ENCODE measurements around the gene RUVBL2.
A peak's percentile ranks its signal among the peaks of the same experiment; 100 is the strongest.

RUVBL2 gene

DNA sequence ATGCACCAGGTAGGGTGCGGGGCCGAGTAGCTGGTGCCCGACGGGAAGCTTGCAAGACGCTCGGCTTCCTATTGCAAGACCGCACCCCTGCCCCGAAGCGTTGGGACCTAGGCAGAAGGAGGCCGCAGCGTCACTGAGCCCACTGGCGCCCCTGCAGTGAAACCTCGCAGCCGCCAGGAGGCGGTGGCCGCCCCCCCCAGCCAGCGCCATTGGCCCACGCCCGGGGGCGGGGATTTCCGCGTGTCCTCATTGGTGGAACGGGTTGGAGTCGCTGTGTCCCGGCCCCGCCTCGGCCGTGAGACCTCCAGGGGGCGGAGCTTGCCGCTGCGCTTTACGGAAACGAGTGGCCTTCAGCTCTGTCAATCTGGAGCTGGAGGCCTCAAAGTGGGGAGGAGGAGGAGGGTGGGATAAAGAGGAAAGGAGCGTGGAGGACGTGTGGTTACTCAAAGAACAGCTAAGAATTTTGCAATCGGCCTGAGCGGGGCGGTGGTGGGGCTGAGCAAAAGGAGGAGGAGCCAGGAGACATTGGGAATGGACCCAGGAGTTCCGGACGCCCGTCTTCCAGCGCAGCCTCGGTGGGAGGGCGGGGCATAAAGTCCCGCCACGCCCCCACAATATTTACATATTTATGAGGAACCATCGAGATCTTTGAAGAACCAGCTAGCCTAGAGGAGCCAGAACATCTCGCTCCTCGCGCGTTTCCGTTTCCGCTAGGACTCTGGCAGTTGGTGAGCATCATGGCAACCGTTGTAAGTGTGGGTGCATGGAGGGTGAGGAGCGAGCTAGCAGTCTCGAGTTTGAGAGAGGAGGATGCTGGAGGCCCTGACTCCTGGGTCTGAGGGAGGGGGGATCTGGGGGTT, at the start of gene RUVBL2, which contains the start of gene GYS1:
Gene RUVBL2, plus strand, starts transcription at position 713 of the 860 bp plus-strand sequence. Its CDS starts 25 bp downstream, at position 738.
Gene GYS1, minus strand, starts transcription at position 135 of the 860 bp plus-strand sequence. CDS start 197 bp downstream, outside the sequence.
- peak; percentile 99 for DNase-seq (ENCODE audit: low read depth)

DNA sequence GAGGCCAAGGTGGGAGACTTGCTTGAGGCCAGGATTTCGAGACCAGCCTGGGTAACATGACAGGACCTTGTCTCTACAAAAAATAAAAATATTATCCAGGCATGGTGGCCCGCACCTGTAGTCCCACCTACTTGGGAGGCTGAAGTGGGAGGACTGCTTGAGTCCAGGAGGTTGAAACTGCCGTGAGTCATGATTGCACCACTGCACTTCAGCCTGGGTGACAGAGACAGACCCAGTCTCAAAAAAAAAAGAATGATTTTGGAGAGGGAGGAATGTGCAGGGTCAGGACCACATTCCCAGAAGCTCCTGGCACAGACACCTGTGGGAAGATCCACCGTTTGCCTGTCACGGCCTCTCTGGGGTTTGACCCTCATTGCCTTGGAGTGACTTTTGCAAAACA, 48.3 kb upstream of the RUVBL2 start:
- DNase-seq (ENCODE audit: low read depth), result no peak

- no peak for DNase-seq (ENCODE audit: low read depth)
Measured at GRCh38 chr19:48945817-48946216, 47.9 kb upstream of the RUVBL2 start.

- DNase-seq (ENCODE audit: low read depth), result no peak
Measured at GRCh38 chr19:48946463-48947257, 47.0 kb upstream of the RUVBL2 start.

- DNase-seq (ENCODE audit: low read depth), result no peak
Measured at GRCh38 chr19:48947258-48947542, 46.5 kb upstream of the RUVBL2 start.

DNA sequence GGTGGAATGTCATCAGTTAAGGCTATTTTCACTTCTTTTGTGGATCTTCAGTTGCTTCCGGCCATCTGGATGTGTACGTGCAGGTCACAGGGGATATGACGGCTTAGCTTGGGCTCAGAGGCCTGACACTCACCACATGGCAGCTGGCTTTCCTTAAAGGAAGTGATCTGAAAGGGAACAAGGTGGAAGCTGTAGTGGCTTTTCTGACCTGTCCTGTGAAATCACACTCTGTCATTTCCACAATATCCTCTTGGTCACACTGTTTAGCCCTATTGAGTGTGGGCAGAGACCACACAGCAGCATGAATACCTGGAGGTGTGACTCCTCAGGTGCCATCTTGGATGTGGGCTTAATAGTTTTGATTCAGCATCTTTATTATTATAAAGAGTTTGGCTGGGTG, 43.5 kb upstream of the RUVBL2 start:
- no peak for DNase-seq (ENCODE audit: low read depth)

DNA sequence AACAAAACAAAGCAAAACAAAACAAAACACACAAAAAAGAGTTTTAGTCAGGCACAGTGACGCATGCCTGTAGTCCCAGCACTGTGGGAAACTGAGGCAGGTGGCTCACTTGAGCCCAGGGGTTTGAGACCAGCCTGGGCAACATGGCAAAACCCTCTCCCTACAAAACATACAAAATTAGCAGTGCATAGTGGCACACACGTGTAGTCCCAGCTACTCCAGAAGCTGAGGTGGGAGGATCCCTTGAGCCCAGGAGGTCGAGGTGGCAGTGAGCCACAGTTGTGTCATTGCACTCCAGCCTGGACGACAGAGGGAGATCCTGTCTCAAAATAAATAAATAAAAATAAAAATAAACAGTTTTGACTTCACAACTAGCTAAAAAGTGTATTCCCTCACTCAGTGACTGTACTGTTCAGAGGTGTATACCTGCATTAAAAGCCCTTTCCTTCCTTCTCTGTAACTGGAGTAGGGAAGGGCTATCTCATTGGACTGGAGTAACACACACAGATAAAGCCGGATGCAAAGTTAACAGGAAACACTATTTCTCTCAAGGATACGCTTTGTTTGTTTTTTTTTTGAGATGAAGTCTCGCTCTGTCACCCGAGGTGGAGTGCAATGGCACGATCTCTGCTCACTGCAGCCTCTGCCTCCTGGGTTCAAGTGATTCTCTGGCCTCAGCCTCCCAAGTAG, 42.7 kb upstream of the RUVBL2 start:
- DNase-seq (ENCODE audit: low read depth), result no peak

GRCh38 chr19:48953141-48953540, 40.5 kb upstream of the RUVBL2 start:
- no peak for DNase-seq (ENCODE audit: low read depth)

DNA sequence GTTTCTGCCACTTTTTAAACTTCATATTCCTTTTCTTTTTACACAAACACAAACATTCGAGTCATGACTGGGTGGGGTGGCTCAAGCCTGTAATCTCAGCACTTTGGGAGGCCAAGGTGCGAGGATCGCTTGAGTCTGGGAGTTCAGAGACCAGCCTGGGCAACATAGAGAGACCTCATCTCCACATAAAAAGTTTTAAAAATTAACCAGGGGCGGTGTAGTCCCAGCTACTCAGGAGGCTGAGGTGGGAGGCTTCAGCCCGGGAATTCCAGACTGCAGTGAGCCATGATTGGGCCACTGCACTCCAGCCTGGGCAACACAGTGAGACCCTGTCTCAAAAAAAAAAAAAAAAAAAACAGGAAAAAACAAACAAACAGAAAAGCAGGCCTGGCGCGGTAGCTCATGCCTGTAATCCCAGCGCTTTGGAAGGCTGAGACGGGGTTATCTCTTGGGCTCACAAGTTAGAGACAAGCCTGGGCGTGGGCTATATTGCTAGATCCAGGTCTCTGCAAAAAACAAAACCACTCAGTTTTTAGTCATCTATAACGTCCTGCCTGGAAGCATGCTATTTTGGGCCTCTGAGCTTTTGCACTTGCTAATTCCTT, 39.6 kb upstream of the RUVBL2 start:
- no peak for DNase-seq (ENCODE audit: low read depth)

DNA sequence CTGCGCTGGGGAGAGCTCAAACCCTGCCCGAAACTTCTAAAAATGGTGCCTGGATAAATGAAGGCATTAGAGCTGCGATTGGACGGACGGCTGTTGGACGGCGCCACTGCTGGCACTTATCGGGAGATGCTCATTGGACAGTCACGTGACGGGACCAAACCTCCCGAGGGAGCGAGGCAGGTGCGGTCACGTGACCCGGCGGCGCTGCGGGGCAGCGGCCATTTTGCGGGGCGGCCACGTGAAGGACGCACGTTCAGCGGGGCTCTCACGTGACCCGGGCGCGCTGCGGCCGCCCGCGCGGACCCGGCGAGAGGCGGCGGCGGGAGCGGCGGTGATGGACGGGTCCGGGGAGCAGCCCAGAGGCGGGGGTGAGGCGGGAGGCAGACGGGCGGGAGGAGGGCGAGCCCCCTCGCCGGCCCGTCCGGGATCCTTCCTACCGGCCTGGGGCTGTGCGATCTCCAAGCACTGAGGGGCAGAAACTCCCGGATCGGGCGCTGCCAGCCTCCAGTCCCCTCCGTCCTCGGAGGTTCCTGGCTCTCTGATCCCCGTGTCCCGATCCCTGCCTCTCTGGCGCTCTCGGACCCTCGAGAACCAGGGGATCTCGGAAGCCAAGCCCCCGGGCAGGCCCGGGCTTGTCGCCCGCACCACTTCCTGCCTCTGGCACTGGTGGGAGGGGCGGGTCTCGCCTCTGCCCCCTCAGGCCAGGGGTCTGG, 38.9 kb upstream of the RUVBL2 start, which contains the start of gene BAX:
Gene BAX, plus strand, starts transcription at position 281 of the 713 bp plus-strand sequence. Its CDS starts 54 bp downstream, at position 335.
- DNase-seq (ENCODE audit: low read depth), result peak; percentile 91

- no peak for DNase-seq (ENCODE audit: low read depth)
Measured at GRCh38 chr19:48955308-48955958, 38.3 kb upstream of the RUVBL2 start.

- DNase-seq (ENCODE audit: low read depth), result no peak
Measured at GRCh38 chr19:48958006-48958405, 35.7 kb upstream of the RUVBL2 start.

DNA sequence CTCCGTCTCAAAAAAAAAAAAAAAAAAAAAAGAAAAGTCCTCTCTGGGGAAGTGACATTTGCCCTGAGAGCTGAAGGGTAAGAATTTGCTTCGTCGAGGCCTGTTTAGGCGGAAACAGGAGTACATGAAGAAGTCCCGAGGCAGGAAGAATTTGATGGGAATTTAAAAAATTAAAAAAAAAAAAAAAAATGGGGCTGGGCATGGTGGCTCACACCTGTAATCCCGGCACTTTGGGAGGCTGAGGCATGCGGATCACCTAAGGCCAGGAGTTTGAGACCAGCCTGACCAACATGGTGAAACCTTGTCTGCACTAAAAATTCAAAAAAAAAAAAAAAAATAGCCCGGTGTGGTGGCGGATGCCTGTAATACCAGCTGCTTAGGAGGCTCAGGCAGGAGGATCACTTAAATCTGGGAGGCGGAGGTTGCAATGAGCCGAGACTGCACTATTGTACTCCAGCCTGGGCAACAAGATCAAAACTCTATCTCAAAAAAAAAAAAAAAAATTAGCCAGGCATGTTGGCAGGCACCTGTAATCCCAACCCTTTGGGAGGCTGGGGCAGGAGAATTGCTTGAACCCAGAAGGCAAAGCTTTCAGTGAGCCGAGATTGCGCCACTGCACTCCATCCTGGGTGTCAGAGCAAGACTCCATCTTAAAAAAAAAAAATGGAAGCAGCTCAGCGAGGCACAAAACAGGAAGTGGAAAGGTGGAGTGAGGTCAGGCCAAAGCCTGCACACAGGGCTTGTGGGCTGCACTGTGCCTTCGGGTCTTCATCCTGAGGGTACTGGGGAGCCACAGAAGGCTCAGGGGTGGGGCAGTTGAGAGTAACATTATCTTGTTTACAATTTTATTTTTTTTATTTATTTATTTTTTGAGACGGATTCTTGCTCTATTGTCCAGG, 34.1 kb upstream of the RUVBL2 start:
- no peak for DNase-seq (ENCODE audit: low read depth)

GRCh38 chr19:48961051-48961649, 32.5 kb upstream of the RUVBL2 start:
- DNase-seq (ENCODE audit: low read depth), result no peak

- no peak for DNase-seq (ENCODE audit: low read depth)
Measured at GRCh38 chr19:48961673-48962028, 32.0 kb upstream of the RUVBL2 start.

- DNase-seq (ENCODE audit: low read depth), result no peak
Measured at GRCh38 chr19:48962029-48962848, 31.4 kb upstream of the RUVBL2 start.

GRCh38 chr19:48962849-48963165, 30.9 kb upstream of the RUVBL2 start:
- DNase-seq (ENCODE audit: low read depth), result no peak

GRCh38 chr19:48963371-48964204, 30.1 kb upstream of the RUVBL2 start:
- no peak for DNase-seq (ENCODE audit: low read depth)
